Heart left ventricle (tissue), 16 donors: ENCODE measurements around the gene LHX5. TPM values are rescaled to one million over a fixed set of nuclear protein-coding genes. Genes with fewer than 3 reads are reported as not detected.
A peak's percentile ranks its signal among the peaks of the same experiment; 100 is the strongest.

ENCODE experiments used
- ATAC-seq, 4 donors: fragments of 200-7000 bp; cut with Tn5 transposase; one replicate each; pipeline ENCODE4 v1.9.1; 2020 to 2022; ENCODE audit warnings: moderate library complexity in 4 of 4, mild to moderate bottlenecking in 3 of 4, moderate number of reproducible peaks in 1 of 4
- DNase-seq, 5 donors: peaks; one replicate each; pipeline ENCODE4 v3.0.0-alpha.2; 2020
- H3K27ac ChIP-seq, 12 donors: fragments of 200-600 bp; sonication (generic) in 4 of 12; one replicate each; pipeline versions ENCODE4 v1.5.0 to v1.8.0; 2016 to 2022; ENCODE audit warnings: mild to moderate bottlenecking in 2 of 12
- H3K27me3 ChIP-seq, 9 donors: fragments of 200-600 bp; sonication (generic) in 2 of 9; one replicate each; pipeline versions ENCODE4 v1.5.1 to v1.8.0; 2016 to 2022; ENCODE audit warnings: mild to moderate bottlenecking in 3 of 9
- H3K36me3 ChIP-seq, 9 donors: fragments of 200-600 bp; sonication (generic) in 2 of 9; one replicate each; pipeline versions ENCODE4 v1.5.0 to v1.8.0; 2018 to 2022; ENCODE audit warnings: mild to moderate bottlenecking in 2 of 9
- H3K4me1 ChIP-seq, 12 donors: fragments of 200-600 bp; sonication (generic) in 4 of 12; one replicate each; pipeline versions ENCODE4 v1.5.0 to v1.8.0; 2016 to 2022; ENCODE audit warnings: mild to moderate bottlenecking in 3 of 12
- H3K4me3 ChIP-seq, 12 donors: fragments of 200-600 bp; sonication (generic) in 4 of 12; one replicate each; pipeline versions ENCODE4 v1.5.0 to v1.8.0; 2017 to 2022; ENCODE audit warnings: mild to moderate bottlenecking in 9 of 12, moderate library complexity in 4 of 12
- H3K9me3 ChIP-seq, 12 donors: fragments of 200-600 bp; sonication (generic) in 4 of 12; one replicate each; pipeline versions ENCODE4 v1.5.0 to v1.8.0; 2016 to 2022; ENCODE audit warnings: mild to moderate bottlenecking in 1 of 12
- POLR2A ChIP-seq, 2 donors: fragments of 450-650 bp; IDR thresholded peaks; one replicate each; pipeline ENCODE4 v1.6.1; 2017; ENCODE audit warnings: antibody characterized with exemption in 2 of 2, mild to moderate bottlenecking in 2 of 2, moderate library complexity in 2 of 2
- WGBS, 4 donors: extraction: QIAGEN DNeasy Blood & Tissue Kit in 2 of 4; methylation state at CpG; one replicate each; pipeline versions ENCODE4 v1.1.5 to v1.1.7; 2013 to 2018; 5-methylcytosine and 5-hydroxymethylcytosine counted together
- intact Hi-C, 10 donors: fragments of 100-400 bp; cut with DNase I; formaldehyde crosslinking; loops; one replicate each; pipeline versions ENCODE4 v1.11.1 to v1.14.2; 2022
- polyA plus RNA-seq, 2 donors: library from polyadenylated mRNA; stranded (reverse); fragments of 200-250 nt; gene quantifications; one replicate each; pipeline ENCODE4 v1.2.3, GENCODE V29; 2013
- total RNA-seq, 9 donors: library from RNA; depleted of rRNA in 2 of 9; stranded (reverse); fragments of >200 nt in 2 of 9; fragmentation: NEBNext Ultra II Directional in 3 of 9; extraction: Animal tissue kit (Norgen Biotek cat#: 25700) in 3 of 9; gene quantifications; one replicate each; pipeline versions ENCODE4 v1.1.0 to v1.2.4, GENCODE V29; 2016 to 2023
- TF ChIP-seq, protein P1 (sequence below), 12 donors: fragments of 200-600 bp; sonication (generic) in 4 of 12; IDR thresholded peaks; one replicate each; pipeline versions ENCODE4 v1.5.0 to v1.8.0; 2018 to 2022; ENCODE audit warnings: antibody characterized with exemption in 12 of 12, mild to moderate bottlenecking in 5 of 12
- donor health status: ischemic (EF 13 %, LVEDD 7.1; RV severe dilation, severe dysfunction).
- donor health status: healthy with polysubstance abuse.
- donor health status: DM: no; HTN: yes; CAD: no.
- donor health status: DM: no; HTN: no; CAD: no.
- donor health status: ischemic (EF 25% LVEDD 6.9; RV normal size, moderate dysfunction).
- donor health status: ischemic (EF 25% LVEDD 5.7; RV mildly dilated, moderate dysfunction).
- donor health status: healthy.
- donor health status: DM: yes; HTN: yes; CAD: no.
- donor health status: ischemic (EF 35%, LVEDD 5.7; RV mildly dilated, moderate dysfunction).
- donor health status: nonischemic (EF 11% LVEDD 7.7; RV severe dilation, severe dysfunction).
- donor health status: DM: yes; HTN: yes; CAD: no.
- donor health status: PGD.
- donor health status: ischemic (EF 29% LVEDD 5.4; RV normal size, mild dysfunction).
- donor health status: nonischemic (EF 23%, LVEDD 6.1; RV moderate dilation, normal function).

The LHX5 gene
- total and polyA plus RNA-seq, 11 donors, result not detected

DNA sequence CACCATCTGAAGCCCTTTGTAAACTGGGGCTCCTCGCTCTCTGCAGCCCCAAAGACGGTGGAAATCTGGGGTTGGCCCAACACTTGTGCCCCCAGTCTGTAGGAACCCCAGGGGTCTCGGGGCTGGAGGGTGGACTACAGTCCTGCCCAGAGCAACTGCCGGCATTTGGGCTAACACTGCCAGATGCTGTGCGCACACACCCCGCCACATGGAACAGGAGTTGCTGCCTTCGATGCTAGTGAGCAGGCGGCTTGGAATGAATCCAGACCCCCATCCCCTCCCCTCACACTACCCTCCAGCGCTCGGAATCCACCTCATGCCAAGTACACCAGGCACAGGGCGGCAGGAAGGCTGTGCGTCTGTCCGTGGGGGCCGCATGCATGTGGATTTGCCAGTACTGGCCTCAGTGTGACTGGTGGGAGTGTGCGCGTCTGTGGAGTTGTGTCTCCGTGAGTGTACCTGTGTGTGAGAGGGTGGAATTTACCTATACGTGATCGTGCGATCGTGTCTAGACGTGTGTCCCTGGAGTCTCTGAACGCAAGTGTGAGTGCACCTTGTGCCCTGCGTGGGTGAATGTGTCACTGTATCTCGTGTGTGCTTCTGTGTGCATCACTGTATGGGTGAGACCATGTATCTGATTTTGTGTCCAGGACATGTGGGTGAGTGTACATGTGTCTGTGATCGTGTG lies 5.1 kb downstream of the LHX5 start:
- H3K9me3 ChIP-seq, result no peaks in the 10 kb centered on the region
- intact Hi-C loops, result no loop called here
- H3K4me1 ChIP-seq, result peaks cover 0 to 69% (median 39%) of the 10 kb centered on the region in 12 donors
- peaks cover 82 to 100% (median 99%) of the 10 kb centered on the region in 9 donors for H3K27me3 ChIP-seq
- ATAC-seq, result no peak
- TF ChIP-seq, protein P1, sequence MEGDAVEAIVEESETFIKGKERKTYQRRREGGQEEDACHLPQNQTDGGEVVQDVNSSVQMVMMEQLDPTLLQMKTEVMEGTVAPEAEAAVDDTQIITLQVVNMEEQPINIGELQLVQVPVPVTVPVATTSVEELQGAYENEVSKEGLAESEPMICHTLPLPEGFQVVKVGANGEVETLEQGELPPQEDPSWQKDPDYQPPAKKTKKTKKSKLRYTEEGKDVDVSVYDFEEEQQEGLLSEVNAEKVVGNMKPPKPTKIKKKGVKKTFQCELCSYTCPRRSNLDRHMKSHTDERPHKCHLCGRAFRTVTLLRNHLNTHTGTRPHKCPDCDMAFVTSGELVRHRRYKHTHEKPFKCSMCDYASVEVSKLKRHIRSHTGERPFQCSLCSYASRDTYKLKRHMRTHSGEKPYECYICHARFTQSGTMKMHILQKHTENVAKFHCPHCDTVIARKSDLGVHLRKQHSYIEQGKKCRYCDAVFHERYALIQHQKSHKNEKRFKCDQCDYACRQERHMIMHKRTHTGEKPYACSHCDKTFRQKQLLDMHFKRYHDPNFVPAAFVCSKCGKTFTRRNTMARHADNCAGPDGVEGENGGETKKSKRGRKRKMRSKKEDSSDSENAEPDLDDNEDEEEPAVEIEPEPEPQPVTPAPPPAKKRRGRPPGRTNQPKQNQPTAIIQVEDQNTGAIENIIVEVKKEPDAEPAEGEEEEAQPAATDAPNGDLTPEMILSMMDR (IDR thresholded peaks at IDR 0.05), result no peak
- no peak for TF ChIP-seq POLR2A (IDR thresholded peaks at IDR 0.05)
- DNase-seq, result no peak
- peak overlapping the region in 8 of 12 donors; percentile 31 to 51 (median 41) for H3K4me3 ChIP-seq
- no peaks in the 10 kb centered on the region for H3K36me3 ChIP-seq
- WGBS, 4 donors, result 4 to 8% (median 5%) methylated on average over 15 to 26 of the region's 26 CpGs
- no peak overlapping the region for H3K27ac ChIP-seq

DNA sequence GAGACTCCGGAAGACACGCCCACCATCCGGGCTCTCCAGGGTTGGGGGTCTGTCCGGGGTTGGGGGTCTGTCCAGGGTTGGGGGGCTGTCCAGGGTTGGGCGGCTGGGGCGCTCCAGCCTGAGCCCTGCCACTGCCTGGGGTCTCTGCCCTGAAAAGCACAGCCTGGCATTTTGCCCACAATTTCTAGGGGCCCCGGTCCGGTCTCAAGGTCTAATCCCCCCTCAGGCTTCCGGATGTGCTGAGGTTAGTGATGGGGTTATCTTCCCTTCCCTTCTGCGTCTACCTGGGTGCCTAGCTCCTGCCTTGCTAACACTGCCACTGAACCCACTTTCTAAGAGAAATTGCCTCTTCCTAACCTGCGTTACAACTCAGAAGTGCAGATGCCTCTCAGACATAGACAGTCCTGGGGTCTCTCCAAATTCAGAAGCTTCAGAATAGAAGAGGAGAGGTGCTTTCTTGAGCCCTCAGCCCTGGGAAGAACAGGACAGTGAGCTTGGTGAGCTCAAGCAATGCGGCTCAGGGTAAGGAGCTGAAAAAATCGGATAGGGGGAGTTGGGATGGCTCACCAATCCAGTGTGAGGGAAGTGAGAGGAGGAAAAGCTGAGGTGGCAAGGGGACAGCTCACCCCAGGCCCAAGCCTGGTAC lies 5.7 kb downstream of the LHX5 start:
- WGBS, 4 donors, result 2 to 4% (median 2%) methylated on average over 9 to 13 of the region's 13 CpGs
- H3K36me3 ChIP-seq, result no peaks in the 10 kb centered on the region
- no peak for DNase-seq
- TF ChIP-seq, protein P1 (IDR thresholded peaks at IDR 0.05), result no peak
- no peak for TF ChIP-seq POLR2A (IDR thresholded peaks at IDR 0.05)
- no peak overlapping the region for H3K4me3 ChIP-seq
- intact Hi-C loops, result no loop called here
- no peaks in the 10 kb centered on the region for H3K9me3 ChIP-seq
- ATAC-seq, result no peak
- peaks cover 78 to 100% (median 99%) of the 10 kb centered on the region in 9 donors for H3K27me3 ChIP-seq
- H3K4me1 ChIP-seq, result peaks cover 0 to 63% (median 39%) of the 10 kb centered on the region in 12 donors
- no peak overlapping the region for H3K27ac ChIP-seq

DNA sequence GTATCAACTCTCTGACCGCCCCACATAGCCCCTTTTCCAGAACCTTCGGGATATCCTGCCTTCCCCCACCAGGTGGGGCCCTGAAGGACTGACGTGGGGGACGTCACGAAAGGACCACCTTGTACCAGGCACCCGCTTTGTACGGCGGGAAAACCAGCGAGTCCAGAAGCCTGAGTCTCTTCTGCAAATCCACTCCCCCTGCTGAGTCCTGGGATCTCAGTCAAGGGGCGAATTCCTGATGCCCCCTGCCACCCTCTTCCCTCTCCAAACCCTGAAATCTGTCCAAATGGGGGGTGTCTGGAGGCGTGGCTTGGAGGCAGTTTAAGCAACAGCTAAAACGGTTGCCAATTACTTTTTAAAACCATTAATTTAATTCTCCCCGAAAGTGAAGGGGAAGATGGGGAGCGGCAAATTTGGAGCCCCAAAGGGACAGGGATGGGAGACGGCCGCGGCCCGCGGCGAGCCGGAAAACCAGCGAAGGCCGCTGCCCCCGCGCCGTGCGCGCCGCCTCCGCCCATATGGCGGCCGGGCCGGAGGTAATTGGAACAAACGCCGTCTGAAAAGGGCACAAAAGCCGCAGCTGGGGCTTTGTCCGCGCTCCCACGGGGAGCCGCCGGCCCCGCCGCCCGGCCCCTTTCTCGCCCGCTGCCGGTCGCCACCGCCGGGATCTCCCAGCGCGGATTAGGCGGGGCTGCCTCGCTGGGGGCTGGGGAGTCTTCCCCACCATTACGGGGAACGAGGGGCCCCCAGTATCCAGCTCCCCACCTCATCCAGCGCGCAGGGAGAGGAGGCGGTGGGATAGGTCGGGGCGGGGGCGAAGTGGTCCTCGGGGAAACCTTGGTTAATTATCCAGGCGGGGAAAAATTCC lies 6.6 kb downstream of the LHX5 start:
- Histone ChIP-seq H3K9me3 (no peaks in the 10 kb centered on the region), H3K4me1 (peaks cover 0 to 57% (median 39%) of the 10 kb centered on the region in 12 donors), H3K36me3 (no peaks in the 10 kb centered on the region), H3K27me3 (peaks cover 71 to 98% (median 90%) of the 10 kb centered on the region in 9 donors), H3K4me3 (peak overlapping the region in 9 of 12 donors; percentile 5 to 35 (median 24)), H3K27ac (no peak overlapping the region)
- no peak for DNase-seq
- intact Hi-C loops, result loop anchor here in 2 of 10 donors (5.0 kb wide), 1 partner anchor 447 kb away; no protein-coding TSS in a partner anchor
- no peak for ATAC-seq
- TF ChIP-seq, protein P1 (IDR thresholded peaks at IDR 0.05), result no peak
- no peak for TF ChIP-seq POLR2A (IDR thresholded peaks at IDR 0.05)
- 1 to 9% (median 2%) methylated on average over 48 to 64 of the region's 64 CpGs for WGBS, 4 donors
